HepG2 (cell line): ENCODE data around the gene MTA2. TPM values are rescaled to one million over a fixed set of nuclear protein-coding genes. Genes with fewer than 3 reads are reported as not detected.

ENCODE experiments used
- BCL3 ChIP-seq: sonication (generic); formaldehyde crosslinking; IDR thresholded peaks from 2 replicates; pipeline ENCODE4 v1.5.1; 2020; ENCODE audit warnings: mild to moderate bottlenecking, missing genetic modification reagents, moderate library complexity
- CBX5 ChIP-seq: sonication (generic); formaldehyde crosslinking; IDR thresholded peaks from 2 replicates; pipeline ENCODE4 v1.4.0; 2020; ENCODE audit warnings: missing genetic modification reagents, borderline replicate concordance
- DR1 ChIP-seq: sonication (generic); formaldehyde crosslinking; IDR thresholded peaks from 2 replicates; pipeline ENCODE4 v1.8.0; 2021; ENCODE audit warnings: mild to moderate bottlenecking, missing genetic modification reagents, inconsistent platforms
- FOXA1 ChIP-seq, 2 experiments: fragments of 450-650 bp in 1 of 2; sonication (generic) in 1 of 2; formaldehyde crosslinking in 1 of 2; IDR thresholded peaks; 2 replicates each; pipeline versions ENCODE4 v1.4.0 to v1.6.1; 2016 to 2020; ENCODE audit warnings: missing genetic modification reagents in 1 of 2
- MED13 ChIP-seq: sonication (generic); formaldehyde crosslinking; IDR thresholded peaks from 2 replicates; pipeline ENCODE4 v1.5.0; 2020; ENCODE audit warnings: missing genetic modification reagents
- PRDM4 ChIP-seq: sonication (generic); formaldehyde crosslinking; IDR thresholded peaks from 2 replicates; pipeline ENCODE4 v1.9.0; 2021; ENCODE audit warnings: missing genetic modification reagents, borderline replicate concordance
- SIX1 ChIP-seq: sonication (generic); formaldehyde crosslinking; IDR thresholded peaks from 2 replicates; pipeline ENCODE4 v1.4.0; 2020; ENCODE audit warnings: missing genetic modification reagents, borderline replicate concordance
- TFE3 ChIP-seq: IDR thresholded peaks from 2 replicates; pipeline ENCODE4 v1.6.1; 2016
- TMF1 ChIP-seq: sonication (generic); formaldehyde crosslinking; IDR thresholded peaks from 2 replicates; pipeline ENCODE4 v1.8.1; 2022; ENCODE audit warnings: low read depth, missing genetic modification reagents
- TRIM22 ChIP-seq: fragments of 450-650 bp; IDR thresholded peaks from 2 replicates; pipeline ENCODE4 v1.6.1; 2017
- ZHX1 ChIP-seq: sonication (generic); formaldehyde crosslinking; IDR thresholded peaks from 2 replicates; pipeline ENCODE4 v1.8.1; 2022; ENCODE audit warnings: low read depth, mild to moderate bottlenecking, missing genetic modification reagents
- ZKSCAN1 ChIP-seq: fragments of 150-350 bp; IDR thresholded peaks from 2 replicates; pipeline ENCODE4 v1.6.1; 2014; ENCODE audit warnings: low read length
- ZNF230 ChIP-seq: sonication (generic); formaldehyde crosslinking; IDR thresholded peaks from 2 replicates; pipeline ENCODE4 v1.4.0; 2020; ENCODE audit warnings: mild to moderate bottlenecking, missing genetic modification reagents
- ZNF329 ChIP-seq: sonication (generic); formaldehyde crosslinking; IDR thresholded peaks from 2 replicates; pipeline ENCODE4 v1.9.0; 2021; ENCODE audit warnings: low read depth, mild to moderate bottlenecking, missing genetic modification reagents
- ZNF530 ChIP-seq: sonication (generic); formaldehyde crosslinking; IDR thresholded peaks from 2 replicates; pipeline ENCODE4 v1.5.0; 2020; ENCODE audit warnings: low read depth, mild to moderate bottlenecking, missing genetic modification reagents
- ZNF776 ChIP-seq: sonication (generic); formaldehyde crosslinking; IDR thresholded peaks from 2 replicates; pipeline ENCODE4 v1.4.0; 2020; ENCODE audit warnings: mild to moderate bottlenecking, missing genetic modification reagents
- ZNF883 ChIP-seq: sonication (generic); formaldehyde crosslinking; IDR thresholded peaks from 2 replicates; pipeline ENCODE4 v1.5.1; 2020; ENCODE audit warnings: mild to moderate bottlenecking, missing genetic modification reagents; ENCODE audit errors: not compliant biosample characterization
- ZSCAN31 ChIP-seq: sonication (generic); formaldehyde crosslinking; IDR thresholded peaks from 2 replicates; pipeline ENCODE4 v1.5.0; 2020; ENCODE audit warnings: low read depth, mild to moderate bottlenecking, missing genetic modification reagents
- polyA plus RNA-seq, 8 experiments: library from polyadenylated mRNA; depleted of rRNA in 3 of 8; stranded (reverse) in 7 of 8; unstranded in 1 of 8; fragments of >200 nt; fragmentation: Illumina TruSeq in 4 of 8; extraction: Trizol in 4 of 8; gene quantifications; 2 replicates each; pipeline versions ENCODE4 v1.2.1 to v1.2.3, GENCODE V29; 2011 to 2016; ENCODE audit warnings: low read depth in 4 of 8, missing spikeins in 1 of 8, mixed read lengths in 1 of 8; ENCODE audit not compliant: insufficient read depth in 1 of 8
- total RNA-seq, 5 experiments: library from RNA; depleted of rRNA; stranded (reverse); fragments of >200 nt; fragmentation: Illumina TruSeq; extraction: Trizol; gene quantifications; 2 replicates each; pipeline ENCODE4 v1.2.3, GENCODE V29; 2016; ENCODE audit warnings: low read depth in 1 of 5
- TF ChIP-seq, protein P1 (sequence below): sonication (generic); formaldehyde crosslinking; IDR thresholded peaks from 2 replicates; pipeline ENCODE4 v1.8.0; 2022; ENCODE audit warnings: mild to moderate bottlenecking, missing genetic modification reagents, moderate library complexity

The MTA2 gene
- total and polyA plus RNA-seq, 2 of the 13 experiments (the other 11 are each of a cell fraction or from before 2014, with no cell fraction given), result 14.0 to 70.0 TPM

DNA sequence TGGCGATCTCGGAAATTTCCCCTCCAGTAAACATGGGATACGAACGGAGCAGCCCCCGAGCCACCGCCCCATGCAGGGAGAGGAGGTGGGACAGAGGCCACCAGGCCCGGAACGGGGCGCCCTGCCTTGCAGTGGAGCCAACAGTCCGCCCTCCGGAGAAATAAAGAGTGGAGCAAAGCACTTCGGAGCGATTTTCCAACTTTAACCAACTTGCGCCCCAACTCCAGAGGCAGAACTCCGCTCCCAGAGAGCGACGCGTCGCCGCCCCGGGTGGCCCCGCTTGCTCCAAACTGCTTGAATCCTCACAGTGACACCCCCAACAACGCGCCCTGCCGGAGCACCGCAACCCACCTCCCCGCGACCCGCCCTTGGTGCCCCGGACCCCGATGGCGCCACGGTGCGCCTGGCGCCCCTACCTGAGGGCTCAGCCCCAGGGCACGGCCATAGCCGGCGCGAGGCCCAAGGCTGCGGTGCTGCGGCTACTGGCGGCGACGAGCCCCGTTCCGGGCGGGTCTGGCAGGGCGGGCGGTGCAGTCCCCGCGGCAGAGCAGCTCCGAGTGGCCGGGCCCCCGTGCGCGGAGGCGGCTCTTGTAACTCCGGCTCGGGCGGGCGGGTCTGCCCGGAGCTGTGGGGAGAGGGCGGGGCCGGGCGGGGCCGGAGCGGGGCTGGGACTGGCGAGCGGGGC lies 55.3 kb downstream of the MTA2 start, which contains the start of gene AHNAK (continued):
- no peak for TF ChIP-seq TRIM22
- TF ChIP-seq SIX1 (CRISPR knock-in tag), result no peak
- TF ChIP-seq FOXA1 (IDR thresholded peaks at IDR 0.05), result no peak
- no peak for TF ChIP-seq FOXA1 (CRISPR knock-in tag; IDR thresholded peaks at IDR 0.05)
- no peak; the same call in 1 of the 2 replicates for TF ChIP-seq ZNF776 (CRISPR knock-in tag)
- TF ChIP-seq PRDM4 (CRISPR knock-in tag), result no peak
- no peak for TF ChIP-seq TMF1 (CRISPR knock-in tag)
- TF ChIP-seq ZNF329 (CRISPR knock-in tag), result no peak
- TF ChIP-seq ZKSCAN1, result no peak
- no peak for TF ChIP-seq CBX5 (CRISPR knock-in tag)
- peak; percentile 46 for TF ChIP-seq ZSCAN31 (CRISPR knock-in tag)
- TF ChIP-seq, protein P1, sequence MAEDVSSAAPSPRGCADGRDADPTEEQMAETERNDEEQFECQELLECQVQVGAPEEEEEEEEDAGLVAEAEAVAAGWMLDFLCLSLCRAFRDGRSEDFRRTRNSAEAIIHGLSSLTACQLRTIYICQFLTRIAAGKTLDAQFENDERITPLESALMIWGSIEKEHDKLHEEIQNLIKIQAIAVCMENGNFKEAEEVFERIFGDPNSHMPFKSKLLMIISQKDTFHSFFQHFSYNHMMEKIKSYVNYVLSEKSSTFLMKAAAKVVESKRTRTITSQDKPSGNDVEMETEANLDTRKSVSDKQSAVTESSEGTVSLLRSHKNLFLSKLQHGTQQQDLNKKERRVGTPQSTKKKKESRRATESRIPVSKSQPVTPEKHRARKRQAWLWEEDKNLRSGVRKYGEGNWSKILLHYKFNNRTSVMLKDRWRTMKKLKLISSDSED (CRISPR knock-in tag), result no peak
- TF ChIP-seq ZNF530 (CRISPR knock-in tag), result no peak
- TF ChIP-seq MED13 (CRISPR knock-in tag), result no peak
- no peak for TF ChIP-seq ZNF230 (CRISPR knock-in tag)
- no peak for TF ChIP-seq ZHX1 (CRISPR knock-in tag)
- no peak for TF ChIP-seq ZNF883
- no peak for TF ChIP-seq TFE3 (CRISPR knock-in tag)
- TF ChIP-seq BCL3 (CRISPR knock-in tag), result no peak; the same call in none of the 2 replicates
- TF ChIP-seq DR1, result no peak
